Stimulated activated CD4-positive, alpha-beta T cell treated with anti-CD3 and anti-CD28 coated beads, Interleukin-1b, Interleukin-23, amount 100 ng/mL, for 4 hours (primary cell): ENCODE measurements around the gene SLC16A12.
"Not testable (repeated sequence)": the region's sequence is repeated elsewhere in the genome, so short reads cannot be mapped to it uniquely, and the experiment has no call there.

Experiments
- DNase-seq, 2 donors: peaks; one replicate each; pipeline ENCODE4 v3.0.0-alpha.2; 2020; ENCODE audit warnings: low read depth in 2 of 2

Gene SLC16A12

GRCh38 chr10:89547853-89548513 is 12.6 kb upstream of the SLC16A12 start:
- no peak for DNase-seq

DNA sequence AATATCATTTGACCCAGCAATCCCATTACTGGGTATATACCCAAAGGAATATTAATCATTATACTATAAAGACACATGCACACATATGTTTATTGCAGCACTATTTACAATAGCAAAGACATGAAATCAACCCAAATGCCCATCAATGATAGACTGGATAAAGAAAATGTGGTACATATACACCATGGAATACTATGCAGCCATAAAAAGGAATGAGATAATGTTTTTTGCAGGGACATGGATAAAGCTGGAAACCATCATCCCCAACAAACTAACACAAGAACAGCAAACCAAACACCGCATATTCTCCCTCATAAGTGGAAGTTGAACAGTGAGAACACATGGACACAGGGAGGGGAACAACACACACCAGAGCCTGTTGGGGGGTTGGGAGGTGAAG is 11.3 kb upstream of the SLC16A12 start:
- DNase-seq, result not testable (repeated sequence)

- no peak for DNase-seq
Observed at GRCh38 chr10:89543841-89544240, 8.4 kb upstream of the SLC16A12 start.

DNA sequence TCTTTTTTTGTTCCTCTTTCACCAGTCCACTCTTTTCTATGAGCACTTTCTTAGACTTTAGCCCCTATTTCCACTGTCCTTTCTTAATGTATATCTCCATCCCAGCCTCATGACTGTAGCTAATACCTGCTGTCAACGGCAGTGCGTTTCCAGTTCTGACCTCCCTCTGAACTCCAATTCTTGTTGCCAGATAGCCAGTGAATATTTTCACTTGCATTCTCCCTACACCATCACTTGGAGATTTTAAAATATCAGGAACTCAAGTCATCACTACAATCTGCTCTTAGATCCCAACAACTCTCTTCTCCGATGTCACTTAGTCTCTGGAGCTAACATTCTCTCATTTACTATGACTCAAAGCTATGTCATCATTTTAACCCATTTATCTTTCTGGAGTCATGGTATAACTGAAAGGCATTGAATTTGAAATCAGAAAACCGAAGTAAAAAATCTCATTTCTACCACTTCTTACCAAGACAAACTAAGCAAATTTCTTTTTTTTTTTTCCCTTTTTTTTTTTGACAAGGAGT is 5.1 kb upstream of the SLC16A12 start:
- DNase-seq, result no peak

DNA sequence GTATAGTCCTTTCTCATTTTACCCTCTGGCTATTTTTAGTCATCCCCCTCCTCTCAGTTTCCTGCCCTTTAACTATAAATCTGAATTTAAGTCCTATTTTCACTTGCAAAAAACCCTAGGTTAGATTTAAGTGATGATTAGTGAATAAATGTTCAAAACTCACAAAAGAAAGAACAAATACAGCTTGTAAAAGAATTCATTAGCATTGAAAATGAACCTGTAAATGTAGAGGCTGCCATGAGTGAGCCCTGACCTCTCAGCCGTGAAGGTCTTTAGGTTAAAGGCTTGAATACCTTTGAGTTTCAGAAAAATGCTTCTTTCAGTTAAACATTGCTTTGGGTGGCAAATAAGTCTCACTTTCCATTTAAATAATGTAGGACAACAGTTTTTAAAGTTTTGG is 2.0 kb upstream of the SLC16A12 start:
- no peak for DNase-seq

DNA sequence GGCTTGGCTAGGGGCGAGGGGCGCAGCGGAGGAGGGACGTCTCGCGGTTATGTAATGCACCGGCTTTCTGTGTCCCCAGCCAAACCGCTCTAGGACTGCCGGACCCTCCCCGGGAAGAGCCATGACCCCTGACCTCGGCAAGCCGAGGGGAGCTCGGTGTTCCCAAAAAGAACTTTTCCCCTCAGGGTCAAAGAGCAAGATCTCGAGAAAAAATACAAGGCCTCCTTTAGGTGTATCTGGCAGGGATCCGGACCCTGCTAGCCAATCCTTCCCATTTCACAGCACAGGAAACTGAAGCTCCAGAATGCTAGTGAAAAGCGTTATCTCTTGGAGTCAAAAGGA is 590 bp upstream of the SLC16A12 start:
- no peak for DNase-seq

DNA sequence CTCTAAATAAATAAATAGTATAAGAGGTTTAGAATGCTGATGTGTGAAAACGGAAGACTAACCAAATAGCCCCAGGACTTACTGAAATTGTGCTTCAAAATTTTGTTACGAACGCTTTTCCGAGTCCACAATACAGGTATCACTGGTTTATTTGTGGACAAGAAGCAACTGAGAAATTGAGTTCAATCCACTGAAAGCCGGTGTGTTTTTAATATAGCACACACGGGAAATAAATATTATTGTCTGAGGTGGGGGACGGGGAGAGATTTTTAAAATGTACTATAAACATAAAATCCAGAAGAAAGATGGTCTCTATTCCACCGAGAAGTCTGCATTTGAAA is 598 bp downstream of the SLC16A12 start:
- DNase-seq, result no peak

DNA sequence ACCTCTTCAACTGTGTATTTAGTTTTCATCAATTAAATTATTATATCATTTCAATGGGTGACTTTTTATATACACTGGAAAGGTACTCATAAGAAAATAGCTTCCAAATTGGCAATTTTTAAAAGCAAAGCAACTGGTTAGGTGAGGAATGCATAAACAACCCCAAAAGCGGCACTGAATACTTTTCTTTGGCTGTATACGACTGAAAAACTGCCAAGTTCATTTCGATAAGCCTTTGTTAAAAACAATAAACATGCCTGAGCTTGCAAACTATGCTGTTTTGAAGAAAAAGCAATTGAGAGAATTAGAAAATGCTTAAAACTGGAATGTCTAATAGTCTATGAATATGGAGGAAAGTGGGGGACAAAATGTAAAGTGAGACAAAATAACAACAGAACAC is 2.9 kb downstream of the SLC16A12 start:
- DNase-seq, result no peak

GRCh38 chr10:89531359-89531758 is 4.0 kb downstream of the SLC16A12 start:
- DNase-seq, result no peak

- not testable (repeated sequence) for DNase-seq
Observed at GRCh38 chr10:89529711-89530110, 5.7 kb downstream of the SLC16A12 start.

DNA sequence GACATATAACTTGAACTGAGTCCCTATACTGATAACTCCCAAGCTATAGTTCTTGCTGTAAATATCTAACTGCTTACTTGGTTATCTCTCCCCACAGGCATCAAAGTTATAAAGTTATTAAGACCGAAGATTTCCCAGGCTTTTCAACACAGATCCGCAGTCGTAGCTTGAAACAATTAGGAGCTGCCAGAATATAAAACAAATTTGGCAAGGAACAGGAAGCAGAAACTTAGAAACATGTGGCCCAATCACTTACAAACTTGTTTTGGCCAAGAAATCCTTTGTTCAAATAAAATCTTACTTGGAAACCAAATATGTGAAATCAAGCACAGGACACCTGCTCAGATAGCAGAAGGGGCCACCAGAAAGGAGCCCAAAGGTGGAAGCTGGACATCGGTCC is 9.0 kb downstream of the SLC16A12 start:
- no peak for DNase-seq

DNA sequence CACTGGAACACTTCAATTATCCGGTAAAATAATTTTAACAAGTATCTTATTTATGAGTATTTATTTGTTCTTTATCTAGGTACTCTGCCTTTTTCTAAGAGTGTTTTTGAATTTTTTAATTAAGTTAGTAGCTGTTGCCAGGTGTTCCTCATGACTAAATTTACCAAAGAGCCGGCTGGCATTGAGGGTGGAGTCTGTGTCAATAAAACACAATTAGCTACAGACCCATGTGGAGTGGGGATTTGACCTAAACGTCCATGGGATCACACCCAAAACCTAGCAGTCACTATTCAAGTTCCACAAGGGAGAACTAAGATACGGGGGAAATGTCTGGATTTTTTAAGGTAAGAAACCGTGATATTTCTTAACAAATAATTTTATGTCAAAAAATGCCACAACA is 9.8 kb downstream of the SLC16A12 start:
- DNase-seq, result no peak

- no peak for DNase-seq
Observed at GRCh38 chr10:89524279-89524678, 11.1 kb downstream of the SLC16A12 start.

DNA sequence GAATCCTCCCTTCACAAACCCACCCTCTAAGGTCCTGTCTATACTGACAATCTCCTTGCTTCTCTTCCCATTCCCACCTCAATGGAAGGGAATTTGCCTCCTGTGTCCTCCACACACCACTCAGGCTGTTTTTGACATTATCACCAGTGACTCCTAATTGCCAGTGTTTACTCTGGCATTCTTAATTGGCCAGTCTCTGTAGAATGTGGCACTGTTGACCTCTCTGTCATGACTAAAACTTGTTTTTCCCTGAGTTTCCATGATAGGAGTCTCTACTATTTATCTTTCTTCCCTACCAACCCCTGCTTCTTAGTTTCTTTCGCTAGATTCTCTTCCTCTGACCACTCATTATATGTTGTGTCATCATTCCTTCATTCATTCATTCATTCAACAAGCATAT is 12.1 kb downstream of the SLC16A12 start:
- no peak for DNase-seq

GRCh38 chr10:89522463-89522862 is 12.9 kb downstream of the SLC16A12 start:
- DNase-seq, result no peak

DNA sequence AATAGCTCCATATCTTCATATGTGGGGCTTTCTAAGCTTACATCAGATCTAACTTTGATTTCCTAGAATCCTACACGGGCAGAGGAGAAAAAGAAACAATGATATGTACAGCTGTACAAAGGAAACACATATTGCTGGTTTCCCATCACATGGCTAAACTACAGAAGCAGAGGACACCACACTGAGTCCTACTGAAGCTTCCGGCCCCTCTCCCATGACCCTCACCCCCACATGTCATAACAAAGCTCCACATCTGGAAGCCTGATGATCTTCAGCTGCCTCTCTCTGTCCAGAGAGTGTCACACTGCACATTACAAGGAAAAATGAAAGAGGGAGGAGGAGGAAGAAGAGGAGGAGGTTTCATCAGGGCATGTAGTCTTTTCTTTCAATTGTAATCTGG is 14.0 kb downstream of the SLC16A12 start:
- DNase-seq, result no peak

DNA sequence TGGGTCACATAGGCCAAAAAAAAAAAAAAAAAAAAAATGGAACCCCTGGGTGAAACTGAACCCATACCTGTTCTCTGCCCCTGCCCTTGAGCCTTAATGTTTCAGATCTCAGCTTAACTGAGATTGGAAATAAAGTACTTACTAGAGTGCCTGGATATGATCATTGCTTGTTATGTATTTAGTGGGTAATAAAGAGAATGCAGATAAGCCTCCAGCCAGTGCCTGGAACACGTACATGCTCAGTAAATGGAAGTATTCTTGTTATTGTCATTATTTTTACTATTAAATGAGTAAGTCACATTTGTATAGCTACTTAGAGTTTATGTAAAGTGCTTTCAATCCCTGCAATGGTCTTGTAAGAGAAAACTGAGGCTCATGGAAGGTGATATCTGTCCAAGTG is 14.7 kb downstream of the SLC16A12 start:
- no peak for DNase-seq

- DNase-seq, result no peak
Observed at GRCh38 chr10:89518876-89519842, 16.2 kb downstream of the SLC16A12 start.

DNA sequence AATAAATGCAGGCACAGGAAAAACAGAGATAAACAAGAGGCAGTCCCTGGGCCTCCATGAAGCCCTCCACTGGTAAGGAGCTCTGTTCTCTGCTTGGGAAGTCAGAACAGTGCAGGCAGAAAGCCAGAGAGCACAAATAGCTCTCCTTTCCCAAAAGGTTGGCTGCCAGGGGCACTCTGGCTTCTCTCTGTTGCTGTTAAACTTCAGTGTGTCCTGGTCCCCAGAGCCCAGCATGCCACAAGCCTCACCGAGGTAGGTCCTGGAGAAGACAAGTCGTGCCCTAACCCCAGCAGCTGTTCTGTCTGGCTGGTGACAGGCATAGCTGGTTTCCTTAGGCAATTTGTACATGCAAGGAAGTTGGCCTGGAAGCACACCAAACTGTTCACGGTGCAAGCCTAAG is 17.3 kb downstream of the SLC16A12 start:
- DNase-seq, result no peak

DNA sequence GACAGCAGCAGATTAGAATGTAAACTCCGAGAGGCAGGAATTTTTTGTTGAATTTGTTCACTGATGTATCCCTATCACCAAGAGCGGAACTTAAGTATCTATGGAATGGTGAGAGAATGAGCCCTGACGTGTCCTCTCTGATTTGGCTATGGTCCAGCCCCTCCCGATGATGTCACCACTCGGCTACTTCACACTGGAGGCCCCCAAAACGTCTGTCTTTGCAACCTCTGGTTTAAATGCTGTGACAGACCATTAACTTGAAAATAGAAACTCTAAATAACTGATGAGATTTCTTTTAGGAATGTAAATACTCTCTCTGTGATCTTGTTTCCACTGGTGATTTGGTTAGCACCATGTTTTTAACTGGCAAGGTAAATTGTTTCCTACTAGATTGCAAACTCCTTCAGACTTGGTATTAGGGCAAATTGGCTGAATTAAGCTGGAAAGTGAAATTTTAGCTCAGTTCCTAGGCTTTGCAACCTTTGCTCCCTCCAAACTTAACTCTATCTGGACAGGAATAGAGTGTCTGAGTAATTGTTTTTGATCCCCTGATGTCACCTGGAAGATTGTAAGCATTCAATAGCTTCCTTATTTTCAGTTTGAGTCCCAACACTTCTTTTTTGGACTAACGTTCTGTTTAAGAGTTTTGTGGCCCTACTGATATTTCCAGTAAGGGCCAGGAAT is 19.1 kb downstream of the SLC16A12 start:
- no peak for DNase-seq

DNA sequence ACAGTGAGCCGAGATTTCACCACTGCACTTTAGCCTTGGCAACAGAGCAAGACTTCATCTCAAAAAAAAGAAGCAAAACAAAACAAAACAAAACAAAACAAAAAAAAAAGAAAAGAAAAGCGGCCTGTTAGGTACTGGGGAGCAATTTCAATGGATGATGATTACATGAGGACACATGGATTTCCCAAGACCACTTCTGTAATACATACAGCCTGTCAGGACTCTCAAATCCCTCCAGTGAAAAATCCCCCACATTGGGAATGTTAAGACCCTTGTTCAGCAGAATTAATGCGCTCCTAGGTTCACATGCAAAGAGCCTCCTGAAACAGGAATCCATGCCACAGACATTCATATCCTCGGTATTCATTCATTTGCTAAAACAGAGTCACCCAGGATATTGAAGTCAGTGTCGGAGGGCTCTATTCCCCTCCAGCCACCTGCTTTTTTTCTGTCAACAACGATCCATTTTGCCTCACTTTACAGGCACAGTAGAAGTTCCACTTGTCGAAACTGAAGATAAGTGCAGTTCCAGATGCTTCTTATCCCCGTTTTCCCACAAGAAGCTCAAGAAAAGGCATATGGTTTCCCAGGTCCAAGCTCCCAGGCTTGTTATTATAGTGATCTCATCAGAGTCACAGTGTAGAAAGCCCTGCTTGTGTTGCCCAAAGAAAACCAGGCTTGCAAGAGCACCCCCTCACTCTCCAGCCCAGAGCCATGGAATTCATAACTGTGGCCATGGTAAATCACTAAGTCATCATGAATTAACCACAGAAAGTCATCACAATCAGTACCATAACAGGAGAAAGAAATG is 20.2 kb downstream of the SLC16A12 start:
- DNase-seq, result no peak

- DNase-seq, result no peak
Observed at GRCh38 chr10:89513206-89513605, 22.2 kb downstream of the SLC16A12 start.
